CD4-positive, alpha-beta T cell treated with Interleukin-21 for 1 hour (primary cell): ENCODE measurements around the gene COA3.

Experiments
- DNase-seq: peaks from one replicate; pipeline ENCODE4 v3.0.0-alpha.2; 2020

COA3 gene

DNA sequence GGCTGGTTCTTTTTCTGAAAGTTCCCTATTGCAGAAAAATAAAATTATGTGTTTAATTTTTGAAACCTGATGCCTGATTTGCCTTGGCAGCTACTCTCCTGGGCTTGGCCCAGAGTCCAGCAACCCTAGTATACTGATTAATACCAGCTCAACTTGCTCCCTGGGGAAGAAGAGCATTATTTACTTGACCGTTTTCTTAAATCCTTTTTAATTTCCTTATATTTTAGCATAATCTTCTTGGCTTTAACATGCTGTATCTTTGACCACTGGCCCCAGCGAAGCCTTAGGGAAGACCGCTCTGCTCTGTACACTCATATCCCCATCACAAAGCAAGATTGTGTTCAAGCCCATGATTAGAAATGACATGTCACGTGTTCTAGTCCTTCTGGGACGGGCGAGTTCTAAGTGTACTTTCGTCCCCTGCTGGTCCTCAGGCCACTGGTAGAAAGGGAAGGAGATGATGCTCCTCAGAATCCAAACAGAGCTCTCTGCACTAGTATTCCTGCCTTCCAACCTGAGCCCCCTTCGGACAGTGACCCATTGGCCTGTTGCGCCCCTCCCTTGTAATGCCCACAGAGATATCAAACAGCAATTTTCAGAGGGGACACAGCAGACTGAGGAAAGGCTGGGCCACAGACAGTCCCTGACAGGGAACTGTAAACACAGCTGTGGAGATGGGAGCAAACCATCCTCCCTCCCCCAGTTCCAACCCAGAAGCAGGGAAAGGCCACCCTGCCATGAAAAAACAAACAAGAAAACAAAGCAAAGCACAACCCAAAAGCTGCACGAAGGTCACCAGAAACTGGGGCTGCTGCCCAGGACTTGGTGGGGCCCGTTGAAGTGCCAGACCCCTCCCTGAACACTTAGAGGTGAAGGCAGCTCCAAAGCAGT, 49.4 kb downstream of the COA3 start:
- no peak for DNase-seq

DNA sequence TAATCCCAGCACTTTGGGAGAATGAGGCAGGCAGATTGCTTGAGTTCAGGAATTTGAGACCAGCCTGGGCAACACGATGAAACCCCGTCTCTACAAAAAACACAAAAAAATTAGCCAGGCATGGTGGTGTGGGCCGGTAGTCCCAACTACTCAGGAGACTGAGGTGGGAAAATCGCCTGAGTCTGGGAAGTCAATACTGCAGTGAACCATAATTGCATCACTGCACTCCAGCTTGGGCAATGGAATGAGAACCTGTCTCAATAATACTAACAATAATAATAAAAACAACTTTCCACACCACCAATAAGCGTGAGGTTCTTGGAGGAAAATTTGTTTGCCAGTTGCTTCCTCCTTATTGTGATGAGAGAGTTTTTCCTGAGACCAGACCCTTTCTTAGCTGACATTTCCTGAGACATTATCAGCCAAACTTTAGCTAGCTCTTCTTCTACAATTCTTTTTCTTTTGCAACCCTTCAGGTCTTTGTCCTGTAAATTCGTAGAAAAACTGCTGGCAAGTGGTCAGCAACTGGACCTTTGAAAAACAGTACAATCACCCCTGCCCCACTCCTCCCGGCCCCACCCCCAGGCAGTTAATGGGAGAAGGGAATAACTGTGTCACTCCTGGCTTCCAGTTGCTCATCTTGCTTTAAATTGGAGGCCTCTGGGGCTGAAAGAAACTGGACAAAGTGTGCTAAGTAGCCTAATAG, 50.1 kb downstream of the COA3 start:
- DNase-seq: no peak
